ENCODE measurements around the gene LRRC8A. TPM values are rescaled to one million over a fixed set of nuclear protein-coding genes. Genes with fewer than 3 reads are reported as not detected.
"Not testable (repeated sequence)": the region's sequence is repeated elsewhere in the genome, so short reads cannot be mapped to it uniquely, and the experiment has no call there.

LRRC8A gene
- total RNA-seq, 1 experiment from 2014 or later = 46.8 TPM

DNA sequence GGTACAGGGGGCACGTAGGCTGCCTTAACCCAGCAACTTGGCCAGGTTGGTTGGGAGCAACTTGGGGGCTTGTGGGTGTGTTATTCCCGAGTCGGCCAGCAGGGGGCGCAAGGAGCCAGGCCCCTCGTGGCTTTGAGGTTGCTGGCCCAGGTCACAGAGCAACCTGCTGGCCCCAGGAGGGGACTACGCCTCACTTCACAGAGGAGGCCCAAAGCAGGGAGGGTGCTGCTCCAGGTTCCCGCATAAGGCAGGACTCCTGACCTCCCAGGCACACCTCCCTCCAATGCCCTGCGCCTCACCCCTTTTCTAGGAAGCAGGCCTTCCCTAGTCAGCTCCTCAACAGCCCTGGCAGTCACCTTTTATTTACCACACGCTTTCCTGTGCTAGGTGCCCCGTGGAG lies 18.3 kb upstream of the LRRC8A start:
- DNase-seq (ENCODE audit: low read depth) = peak; percentile 39

DNA sequence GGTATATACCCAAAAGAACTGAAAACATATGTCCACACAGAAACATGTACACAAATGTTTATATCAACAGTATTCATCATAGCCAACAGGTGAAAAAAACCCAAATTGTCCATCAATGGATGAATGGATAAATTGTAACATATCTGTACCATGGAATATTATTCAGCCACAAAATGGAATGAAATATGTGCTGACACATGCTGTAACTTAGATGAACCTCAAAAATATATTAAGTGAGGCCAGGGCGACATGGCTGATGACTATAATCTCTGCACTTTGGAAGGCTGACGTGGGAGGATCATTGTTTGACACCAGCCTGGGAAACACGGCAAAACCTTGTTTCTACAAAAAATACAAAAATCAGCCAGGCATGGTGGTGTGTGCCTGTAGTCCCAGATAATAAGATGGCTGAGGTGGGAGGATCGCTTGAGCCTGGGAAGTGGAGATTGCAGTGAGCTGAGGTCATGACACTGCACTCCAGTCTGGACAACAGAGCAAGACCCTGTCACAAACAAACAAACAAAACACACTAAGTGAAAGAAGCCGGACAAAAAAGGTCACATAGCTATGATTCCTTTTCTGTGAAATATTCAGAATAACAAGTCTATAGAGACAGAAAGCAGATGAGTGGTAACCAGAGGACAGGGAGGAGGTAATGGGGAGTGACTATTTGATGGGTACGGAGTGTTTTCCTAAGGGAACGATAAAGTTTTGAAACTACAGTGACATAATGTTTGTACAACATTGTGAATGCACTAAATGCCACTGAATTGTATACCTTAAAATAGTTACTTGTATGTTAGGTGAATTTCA lies 11.6 kb upstream of the LRRC8A start:
- no peak for DNase-seq (ENCODE audit: low read depth)

- DNase-seq (ENCODE audit: low read depth) = not testable (repeated sequence)
Observed at GRCh38 chr9:128870941-128871265, 11.0 kb upstream of the LRRC8A start.

GRCh38 chr9:128877852-128878251 lies 4.1 kb upstream of the LRRC8A start:
- no peak for DNase-seq (ENCODE audit: low read depth)

- peak; percentile 63 for DNase-seq (ENCODE audit: low read depth)
Observed at GRCh38 chr9:128882677-128883603, 1.0 kb downstream of the LRRC8A start.

- no peak for DNase-seq (ENCODE audit: low read depth)
Observed at GRCh38 chr9:128884164-128884563, 2.2 kb downstream of the LRRC8A start.

DNA sequence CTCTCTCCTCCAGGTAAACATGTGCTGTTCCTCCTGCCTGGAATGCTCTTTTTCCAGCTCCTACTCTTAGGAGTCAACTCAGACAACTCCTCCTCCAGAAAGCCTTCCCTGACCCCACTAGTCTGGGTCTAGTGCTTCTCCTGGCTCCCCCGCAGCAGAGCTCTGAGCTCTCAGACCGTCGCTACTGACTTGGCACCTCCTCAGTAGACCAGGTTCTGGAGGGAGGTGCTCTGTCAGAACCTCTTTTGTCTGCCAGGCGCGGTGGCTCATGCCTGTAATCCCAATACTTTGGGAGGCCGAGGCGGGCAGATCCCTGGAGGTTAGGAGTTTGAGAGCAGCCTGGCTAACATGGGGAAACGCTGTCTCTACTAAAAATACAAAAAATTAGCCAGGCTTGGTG lies 3.4 kb downstream of the LRRC8A start:
- no peak for DNase-seq (ENCODE audit: low read depth)

GRCh38 chr9:128885798-128886197 lies 3.9 kb downstream of the LRRC8A start:
- DNase-seq (ENCODE audit: low read depth) = no peak

DNA sequence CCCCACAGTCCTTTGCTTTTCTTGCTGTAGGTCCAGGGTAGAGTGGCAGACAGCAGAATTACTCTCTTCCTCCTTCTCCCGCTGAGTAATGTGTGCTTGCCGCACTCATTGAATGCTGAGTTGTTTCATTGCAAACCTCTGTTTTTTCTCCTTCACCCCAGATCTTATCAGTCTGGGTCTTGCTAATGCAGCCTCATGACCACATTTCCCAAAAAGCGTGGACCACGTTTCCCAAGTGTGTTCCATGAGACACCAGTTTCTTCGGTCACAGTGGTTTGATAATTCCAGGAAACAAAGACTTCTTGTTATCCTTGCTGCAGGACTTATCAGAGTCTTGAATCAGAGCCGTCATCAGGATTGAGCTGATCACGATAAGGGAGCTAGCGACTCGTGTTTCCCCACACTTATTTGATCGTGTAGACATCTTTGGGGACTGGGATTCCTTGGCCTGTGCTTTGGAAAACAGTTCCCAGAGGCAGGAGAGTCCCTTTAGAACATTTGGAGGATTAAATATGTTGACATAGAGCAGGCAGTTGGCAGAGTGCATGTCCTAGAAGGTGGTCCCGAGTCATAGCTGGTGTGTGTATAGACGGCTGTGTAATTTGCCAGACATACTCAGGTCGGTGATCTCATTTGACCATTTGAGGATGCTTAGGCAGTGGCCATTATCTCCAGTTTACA lies 4.4 kb downstream of the LRRC8A start:
- DNase-seq (ENCODE audit: low read depth) = no peak

GRCh38 chr9:128887049-128887448 lies 5.1 kb downstream of the LRRC8A start:
- DNase-seq (ENCODE audit: low read depth) = no peak

DNA sequence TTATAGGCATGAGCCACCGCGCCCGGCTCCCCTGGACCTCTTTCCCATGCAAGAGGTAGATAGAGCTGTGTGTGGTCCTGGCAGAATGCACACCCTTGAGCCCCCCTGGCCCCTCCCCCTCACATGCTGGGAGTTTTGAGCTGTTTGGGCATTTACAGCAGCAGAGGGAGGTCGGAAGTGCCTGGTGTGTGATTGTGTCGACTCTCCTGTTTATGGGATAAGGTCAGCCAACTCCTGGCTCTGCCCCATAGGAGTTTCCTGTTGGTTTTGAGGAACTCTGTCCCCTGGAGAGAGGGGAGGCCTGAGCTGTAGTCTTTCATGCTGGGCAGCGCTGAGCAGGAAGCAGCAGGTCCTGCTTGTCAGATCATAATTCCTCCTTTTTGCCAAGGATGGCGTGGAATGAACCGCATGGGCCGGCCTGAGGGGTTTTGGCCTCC lies 6.0 kb downstream of the LRRC8A start:
- DNase-seq (ENCODE audit: low read depth) = no peak

DNA sequence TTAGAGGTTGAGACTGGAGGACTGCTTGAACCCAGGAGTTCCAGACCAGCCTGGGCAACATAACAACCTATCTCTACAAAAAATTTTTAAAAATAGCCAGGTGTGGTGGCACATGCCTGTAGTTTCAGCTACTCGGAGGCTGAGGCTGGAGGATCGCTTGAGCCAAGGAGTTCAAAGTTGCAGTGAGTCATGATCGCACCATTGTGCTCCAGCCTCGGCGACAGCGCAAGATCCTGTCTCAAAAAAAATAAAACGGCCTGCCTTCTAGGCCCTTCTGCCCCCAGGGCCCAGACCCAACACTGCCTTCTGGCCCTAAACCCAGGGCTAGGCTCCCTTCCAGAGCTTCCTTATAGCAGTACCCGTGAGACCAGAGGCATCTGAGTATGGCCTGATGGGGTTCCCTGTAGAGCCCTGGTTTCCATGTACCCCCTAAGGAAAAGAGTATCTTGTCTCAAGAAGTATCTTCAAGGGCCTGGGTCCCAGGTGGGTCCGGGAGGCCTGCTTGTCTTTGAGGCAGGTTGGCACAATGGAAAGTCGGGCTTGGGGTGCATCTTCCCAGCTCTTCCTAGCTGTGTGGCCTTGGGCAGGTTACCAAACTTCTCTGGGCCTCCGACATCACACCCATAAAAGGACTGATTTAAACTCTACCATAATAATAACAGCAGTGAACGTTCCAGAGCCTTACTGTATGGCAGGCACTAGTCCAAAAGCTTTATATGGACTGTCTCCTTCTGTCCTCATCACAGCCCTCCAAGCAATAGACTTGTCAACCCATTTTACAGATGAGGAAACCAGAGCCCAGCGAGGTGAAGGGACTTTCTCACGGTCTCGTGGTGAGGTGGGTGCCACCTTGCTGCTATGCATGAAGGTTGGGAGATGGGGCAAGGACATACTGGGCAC lies 9.6 kb downstream of the LRRC8A start:
- no peak for DNase-seq (ENCODE audit: low read depth)

DNA sequence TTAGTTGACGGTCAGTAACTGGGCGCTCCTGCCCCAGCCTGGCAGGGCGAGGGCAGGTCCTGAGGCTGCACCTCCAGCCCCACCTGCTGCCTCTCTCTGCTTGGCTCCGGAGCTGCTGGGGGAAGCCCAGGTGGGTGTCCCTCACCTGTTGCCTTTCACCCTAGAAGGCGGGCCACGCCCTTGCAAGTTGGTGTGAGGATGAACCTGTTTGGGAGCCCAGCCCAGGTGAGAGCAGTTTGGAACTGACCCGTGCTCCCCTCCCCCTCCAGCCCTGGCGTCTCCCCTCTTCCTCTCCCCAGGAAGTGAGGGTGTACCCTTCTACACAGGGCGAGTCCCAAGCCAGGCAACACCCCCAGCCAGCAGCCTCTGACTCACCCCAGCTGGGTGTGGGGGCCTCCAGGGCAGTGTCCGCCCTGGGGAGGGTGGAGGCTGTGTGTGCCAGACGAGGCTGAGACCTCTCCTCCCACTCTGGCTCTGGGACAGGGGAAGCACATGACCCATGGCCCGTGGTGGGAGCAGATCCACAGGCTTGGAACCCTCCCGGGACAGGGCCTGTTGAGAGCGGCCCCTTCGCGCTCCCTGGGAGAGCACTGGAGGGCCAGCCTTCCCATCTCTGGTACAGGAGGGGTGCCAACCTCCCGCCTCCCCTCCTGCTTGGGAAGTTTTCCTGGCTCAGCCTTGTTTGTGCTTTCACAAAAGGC lies 10.4 kb downstream of the LRRC8A start:
- DNase-seq (ENCODE audit: low read depth) = peak; percentile 88

DNA sequence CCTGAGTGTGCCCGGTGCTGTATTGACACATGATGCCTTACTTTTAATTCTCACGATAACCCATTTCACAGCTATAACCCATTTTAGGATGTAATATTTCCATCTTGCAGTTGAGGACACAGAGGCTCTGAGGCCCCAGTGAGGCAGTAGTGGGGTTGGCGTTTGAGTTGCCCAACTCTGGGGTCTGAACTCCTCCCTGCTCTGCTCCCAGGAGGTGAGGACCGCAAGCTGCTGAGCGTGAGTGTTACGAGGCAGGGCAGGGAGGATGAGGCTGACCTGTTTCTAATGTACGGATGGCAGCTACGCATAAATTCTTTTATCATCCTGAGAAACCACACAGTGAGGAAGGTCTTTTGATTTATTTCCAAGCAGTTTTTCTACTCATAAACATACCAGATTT lies 11.4 kb downstream of the LRRC8A start:
- DNase-seq (ENCODE audit: low read depth) = no peak

DNA sequence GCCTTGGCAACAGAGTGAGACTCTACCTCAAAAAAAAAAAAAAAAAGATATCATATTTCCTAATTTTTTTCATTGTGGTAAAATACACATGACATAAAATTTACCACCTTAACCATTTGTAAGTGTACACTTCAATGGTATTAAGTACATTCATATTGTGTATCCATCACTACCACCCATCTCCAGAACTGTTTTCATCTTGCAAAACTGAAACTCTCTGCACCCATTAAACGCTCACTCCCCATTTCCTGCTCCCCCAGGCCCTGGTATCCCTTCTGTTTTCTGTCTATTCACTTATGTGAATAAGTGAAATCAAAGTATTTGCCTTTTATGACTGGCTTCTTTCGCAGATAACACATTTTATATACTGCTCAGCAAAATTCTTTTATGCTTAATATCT lies 12.8 kb downstream of the LRRC8A start:
- no peak for DNase-seq (ENCODE audit: low read depth)

- no peak for DNase-seq (ENCODE audit: low read depth)
Observed at GRCh38 chr9:128895556-128895955, 13.6 kb downstream of the LRRC8A start.

DNA sequence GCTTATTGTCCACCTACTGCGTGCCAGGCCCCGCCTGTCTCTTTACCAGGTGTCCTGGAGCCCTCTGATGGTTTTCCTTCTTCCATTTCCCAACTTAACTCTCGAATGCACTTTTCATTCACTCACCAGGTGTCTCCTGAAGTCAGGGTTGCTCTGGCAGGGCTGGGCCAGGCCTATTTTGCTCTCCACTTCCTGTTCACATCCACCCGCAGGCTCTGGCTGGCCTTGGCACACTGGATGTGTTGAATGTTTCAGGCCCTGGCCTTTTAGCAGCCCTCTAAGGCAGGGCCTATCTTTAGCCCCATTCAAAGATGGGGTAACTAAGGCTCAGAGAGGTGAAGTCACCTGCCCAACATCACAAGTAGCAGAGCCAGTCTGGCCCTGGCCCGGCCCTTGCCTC lies 16.4 kb downstream of the LRRC8A start:
- DNase-seq (ENCODE audit: low read depth) = no peak

DNA sequence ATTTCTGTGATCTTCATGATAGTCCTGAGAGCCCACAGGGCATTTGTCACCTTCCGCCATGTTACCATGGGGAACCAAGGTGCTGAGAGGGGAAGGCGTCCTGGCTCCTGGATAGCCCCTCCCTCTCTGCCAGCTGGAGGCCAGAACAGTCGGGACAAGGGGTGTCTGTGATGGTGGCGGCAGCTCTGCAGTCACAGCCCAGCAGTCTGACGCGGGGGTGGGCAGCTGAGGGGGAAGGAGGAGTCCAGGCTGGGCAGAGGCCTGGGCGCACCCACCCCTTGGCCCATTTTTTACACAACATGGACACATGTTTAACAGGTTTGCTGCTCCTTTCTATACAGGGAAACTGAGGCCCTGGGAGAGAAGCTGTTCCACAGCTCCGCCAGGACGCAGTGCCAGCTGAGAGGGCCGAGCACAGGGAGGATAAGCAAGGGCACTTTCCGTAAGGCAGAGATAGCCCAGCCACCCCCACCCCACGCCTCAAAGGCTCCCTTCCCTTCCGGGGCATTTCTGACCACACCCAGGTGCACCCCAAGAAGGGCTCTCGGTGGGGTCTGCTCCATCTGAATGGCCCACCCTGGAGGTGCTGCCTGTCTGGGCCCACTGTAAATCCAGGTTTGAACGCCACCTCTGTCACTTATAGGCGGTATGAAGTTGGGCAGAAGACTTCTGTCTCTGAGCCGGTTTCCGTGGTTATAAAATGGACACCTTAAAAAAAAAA lies 17.1 kb downstream of the LRRC8A start:
- no peak for DNase-seq (ENCODE audit: low read depth)

DNA sequence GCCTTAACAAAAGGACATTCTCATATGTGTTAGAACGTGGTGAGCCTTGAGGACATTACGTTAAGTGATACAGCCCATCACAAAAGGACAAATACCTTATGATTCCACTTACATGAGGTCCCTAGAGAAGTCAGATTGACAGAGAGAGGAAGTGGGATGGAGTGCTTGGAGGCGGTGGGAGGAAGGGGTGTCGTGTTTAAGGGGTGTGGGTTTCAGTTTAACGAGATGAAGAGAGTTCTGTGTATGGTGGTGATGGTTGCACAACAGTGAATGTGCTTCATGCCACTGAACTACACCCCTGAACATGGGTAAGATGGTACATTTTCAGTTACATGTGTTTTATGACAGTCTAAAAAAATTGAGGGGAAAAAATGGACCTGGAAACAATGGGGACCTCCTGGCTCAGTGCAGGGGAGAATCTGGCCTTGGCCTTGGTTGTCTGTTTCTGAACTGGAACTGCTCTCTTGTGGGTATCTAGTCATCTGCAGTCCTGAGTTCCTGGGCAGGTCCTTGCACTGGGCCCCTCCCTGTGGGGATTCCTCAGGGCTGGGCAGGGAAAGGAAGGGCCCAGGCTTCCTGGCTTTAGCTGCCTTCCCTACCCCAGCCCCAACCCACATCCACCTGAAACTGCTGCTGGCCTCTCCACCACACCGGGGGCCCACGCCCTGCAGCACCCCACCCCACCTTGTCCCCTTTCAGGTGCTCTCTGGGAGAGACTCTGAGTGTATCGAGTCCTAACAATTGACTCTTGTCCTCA lies 17.8 kb downstream of the LRRC8A start:
- no peak for DNase-seq (ENCODE audit: low read depth)
